HepG2 (cell line): Measurements from ENCODE around the gene SPINDOC. TPM values are rescaled to one million over a fixed set of nuclear protein-coding genes. Genes with fewer than 3 reads are reported as not detected.

Experiments used
- ATAC-seq: fragments of 200-7000 bp; cut with Tn5 transposase; 3 replicates; pipeline ENCODE4 v1.9.1; 2020; ENCODE audit warnings: mild to moderate bottlenecking, moderate library complexity
- BruUV-seq: library from RNA; stranded (reverse); fragments of 400-500 nt; replicated peaks from 2 replicates; lab custom pipeline; 2021; lab: Mats Ljungman, UMichigan
- CTCF ChIA-PET: fragments of 300-600 bp; formaldehyde crosslinking; extraction: SDS; loops from one replicate; lab custom pipeline; 2021; ENCODE audit warnings: low total read pairs, inconsistent platforms, low intra/inter-chr PET ratio; lab: Yijun Ruan, JAX
- POLR2A ChIA-PET: fragments of 350-600 bp; sonication (Branson Sonifier 250); formaldehyde crosslinking; loops from one replicate; lab custom pipeline; 2020; ENCODE audit warnings: antibody characterized with exemption, inconsistent platforms; lab: Yijun Ruan, JAX
- DNase-seq: peaks from one replicate; pipeline ENCODE4 v3.0.0-alpha.2; 2015; ENCODE audit warnings: low spot score
- FAIRE-seq: peaks from 3 replicates; lab custom pipeline; 2011; peaks lifted over from hg19 to GRCh38; lab: Jason Lieb, UNC
- H2AFZ ChIP-seq: one replicate; pipeline ENCODE4 v1.6.1; 2011; ENCODE audit warnings: low read length, inconsistent platforms
- H3K27ac ChIP-seq: fragments of 300-600 bp; 3 replicates; pipeline ENCODE4 v1.8.0; 2011; ENCODE audit warnings: mixed run types, mild to moderate bottlenecking, mixed read lengths, low read length, inconsistent platforms; ENCODE audit not compliant: insufficient read depth; ENCODE audit errors: extremely low read length
- H3K27me3 ChIP-seq, 2 experiments: fragments of 200-600 bp in 1 of 2; 2 replicates in 1 of 2; 3 replicates in 1 of 2; pipeline versions ENCODE4 v1.6.0 to v1.8.0; 2011; ENCODE audit warnings: low read length in 2 of 2, mild to moderate bottlenecking in 2 of 2, moderate library complexity in 2 of 2, inconsistent platforms in 1 of 2; ENCODE audit not compliant: insufficient read depth in 2 of 2, control insufficient read depth in 1 of 2
- H3K36me3 ChIP-seq, 2 experiments: fragments of 200-600 bp in 1 of 2; replicated peaks in 1 of 2; 2 replicates in 1 of 2; 3 replicates in 1 of 2; pipeline versions ENCODE4 v1.5.1 to v1.8.0; 2011; ENCODE audit warnings: low read length in 2 of 2, inconsistent platforms in 1 of 2; ENCODE audit not compliant: insufficient read depth in 2 of 2, control insufficient read depth in 1 of 2
- H3K4me1 ChIP-seq: 2 replicates; pipeline ENCODE4 v1.5.1; 2012; ENCODE audit warnings: low read length, inconsistent platforms; ENCODE audit not compliant: insufficient read depth
- H3K4me2 ChIP-seq: 2 replicates; pipeline ENCODE4 v1.6.0; 2011; ENCODE audit warnings: low read depth, low read length, inconsistent platforms
- H3K4me3 ChIP-seq, 3 experiments: fragments of 200-600 bp in 1 of 3; sonication (generic), shearing (Covaris generic) in 1 of 3; replicated peaks in 1 of 3; 2 replicates each; pipeline ENCODE4 v1.5.1; 2011 to 2016; ENCODE audit warnings: low read length in 3 of 3, inconsistent platforms in 2 of 3, low read depth in 2 of 3, mild to moderate bottlenecking in 2 of 3, control low read depth in 1 of 3, mixed read lengths in 1 of 3; ENCODE audit not compliant: insufficient read depth in 1 of 3
- H3K79me2 ChIP-seq: one replicate; pipeline ENCODE4 v1.6.1; 2011; ENCODE audit warnings: low read length, inconsistent platforms; ENCODE audit not compliant: insufficient read depth
- H3K9ac ChIP-seq: 2 replicates; pipeline ENCODE4 v1.6.0; 2011; ENCODE audit warnings: mild to moderate bottlenecking, low read depth, low read length, inconsistent platforms; ENCODE audit not compliant: insufficient read depth
- H3K9me3 ChIP-seq: 2 replicates; pipeline ENCODE4 v1.5.1; 2012; ENCODE audit warnings: mild to moderate bottlenecking, low read length
- H4K20me1 ChIP-seq: 2 replicates; pipeline ENCODE4 v1.6.0; 2011; ENCODE audit warnings: inconsistent platforms, mild to moderate bottlenecking, low read length, moderate library complexity; ENCODE audit not compliant: insufficient read depth
- DNMT1 ChIP-seq: sonication (generic); formaldehyde crosslinking; IDR thresholded peaks from 2 replicates; pipeline ENCODE4 v1.5.1; 2020; ENCODE audit warnings: mild to moderate bottlenecking, missing genetic modification reagents
- NR2F1 ChIP-seq, 2 experiments: fragments of 450-650 bp in 1 of 2; formaldehyde crosslinking in 1 of 2; IDR thresholded peaks; 2 replicates each; pipeline versions ENCODE4 v1.5.0 to v1.6.1; 2016 to 2020; ENCODE audit warnings: mild to moderate bottlenecking in 1 of 2, missing compliant biosample characterization in 1 of 2, missing genetic modification reagents in 1 of 2, moderate library complexity in 1 of 2
- SNAPC2 ChIP-seq: sonication (generic); formaldehyde crosslinking; IDR thresholded peaks from 2 replicates; pipeline ENCODE4 v1.8.1; 2022; ENCODE audit warnings: mild to moderate bottlenecking, missing genetic modification reagents
- SP4 ChIP-seq: sonication (generic); formaldehyde crosslinking; IDR thresholded peaks from 2 replicates; pipeline ENCODE4 v1.8.1; 2023; ENCODE audit warnings: mild to moderate bottlenecking, missing genetic modification reagents
- ZBTB38 ChIP-seq: sonication (generic); formaldehyde crosslinking; IDR thresholded peaks from 2 replicates; pipeline ENCODE4 v1.5.1; 2020; ENCODE audit warnings: mild to moderate bottlenecking, missing genetic modification reagents
- ZNF367 ChIP-seq: sonication (generic); formaldehyde crosslinking; IDR thresholded peaks from 2 replicates; pipeline ENCODE4 v1.4.0; 2020; ENCODE audit warnings: missing genetic modification reagents, borderline replicate concordance
- ZSCAN9 ChIP-seq: IDR thresholded peaks from 2 replicates; pipeline ENCODE4 v1.6.1; 2016; ENCODE audit warnings: borderline replicate concordance
- WGBS: methylation state at CpG from one replicate; pipeline ENCODE4 v1.1.6; 2017; ENCODE audit warnings: low lambda C conversion rate; 5-methylcytosine and 5-hydroxymethylcytosine counted together
- in situ Hi-C: cut with HindIII; loops from 2 replicates; pipeline ENCODE4 v1.10.0; 2017; ENCODE audit warnings: low pct_unique_long_range_greater_than_20kb; ENCODE audit not compliant: extremely low pct_ligation_motif_present
- intact Hi-C: fragments of 100-400 bp; cut with micrococcal nuclease; formaldehyde crosslinking; loops from one replicate; pipeline ENCODE4 v1.10.0; 2022; ENCODE audit not compliant: unreplicated experiment
- polyA plus RNA-seq, 8 experiments: library from polyadenylated mRNA; depleted of rRNA in 3 of 8; stranded (reverse) in 7 of 8; unstranded in 1 of 8; fragments of >200 nt; fragmentation: Illumina TruSeq in 4 of 8; extraction: Trizol in 4 of 8; gene quantifications; 2 replicates each; pipeline versions ENCODE4 v1.2.1 to v1.2.3, GENCODE V29; 2011 to 2016; ENCODE audit warnings: low read depth in 4 of 8, missing spikeins in 1 of 8, mixed read lengths in 1 of 8; ENCODE audit not compliant: insufficient read depth in 1 of 8
- total RNA-seq, 5 experiments: library from RNA; depleted of rRNA; stranded (reverse); fragments of >200 nt; fragmentation: Illumina TruSeq; extraction: Trizol; gene quantifications; 2 replicates each; pipeline ENCODE4 v1.2.3, GENCODE V29; 2016; ENCODE audit warnings: low read depth in 1 of 5
- TF ChIP-seq, protein P1 (sequence below): sonication (generic); formaldehyde crosslinking; IDR thresholded peaks from 2 replicates; pipeline ENCODE4 v1.8.0; 2022; ENCODE audit warnings: mild to moderate bottlenecking, missing genetic modification reagents
- TF ChIP-seq, protein P2 (sequence below): sonication (generic); formaldehyde crosslinking; IDR thresholded peaks from 2 replicates; pipeline ENCODE4 v1.4.0; 2020; ENCODE audit warnings: missing genetic modification reagents
- TF ChIP-seq, protein P3 (sequence below): sonication (generic); formaldehyde crosslinking; IDR thresholded peaks from 2 replicates; pipeline ENCODE4 v1.4.0; 2020; ENCODE audit warnings: missing genetic modification reagents, borderline replicate concordance
- TF ChIP-seq, protein P4 (sequence below): sonication (generic); formaldehyde crosslinking; IDR thresholded peaks from 2 replicates; pipeline ENCODE4 v1.5.1; 2020; ENCODE audit warnings: mild to moderate bottlenecking, missing genetic modification reagents
- TF ChIP-seq, protein P5 (sequence below): sonication (generic); formaldehyde crosslinking; IDR thresholded peaks from 2 replicates; pipeline ENCODE4 v1.5.0; 2020; ENCODE audit warnings: mild to moderate bottlenecking, missing genetic modification reagents, moderate library complexity

SPINDOC gene
- total and polyA plus RNA-seq, 2 of the 13 experiments (the other 11 are each of a cell fraction or from before 2014, with no cell fraction given) = 21.4 to 29.9 TPM

DNA sequence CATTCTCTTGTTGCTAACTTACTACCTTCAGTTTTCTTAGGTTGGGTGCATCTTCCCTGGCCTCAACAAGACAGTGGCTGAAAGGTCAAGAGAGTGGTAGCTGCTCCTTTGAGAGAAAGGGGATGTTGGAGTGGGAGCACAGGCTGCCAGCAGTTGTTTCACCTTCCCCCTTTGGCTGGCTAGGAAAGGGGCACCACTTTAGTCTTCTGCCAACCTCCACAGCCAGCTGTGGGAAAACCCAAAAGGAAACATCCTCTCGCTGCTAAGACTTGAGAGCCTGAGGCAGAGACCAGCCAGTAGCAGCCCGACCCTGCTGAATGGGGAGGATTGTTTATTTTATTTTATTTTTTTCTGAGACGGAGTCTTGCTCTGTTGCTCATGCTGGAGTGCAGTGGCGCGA lies 60.1 kb downstream of the SPINDOC start (continued):
- TF ChIP-seq SNAPC2 (no peak), ZSCAN9 (CRISPR knock-in tag) (no peak)
- TF ChIP-seq, protein P1, sequence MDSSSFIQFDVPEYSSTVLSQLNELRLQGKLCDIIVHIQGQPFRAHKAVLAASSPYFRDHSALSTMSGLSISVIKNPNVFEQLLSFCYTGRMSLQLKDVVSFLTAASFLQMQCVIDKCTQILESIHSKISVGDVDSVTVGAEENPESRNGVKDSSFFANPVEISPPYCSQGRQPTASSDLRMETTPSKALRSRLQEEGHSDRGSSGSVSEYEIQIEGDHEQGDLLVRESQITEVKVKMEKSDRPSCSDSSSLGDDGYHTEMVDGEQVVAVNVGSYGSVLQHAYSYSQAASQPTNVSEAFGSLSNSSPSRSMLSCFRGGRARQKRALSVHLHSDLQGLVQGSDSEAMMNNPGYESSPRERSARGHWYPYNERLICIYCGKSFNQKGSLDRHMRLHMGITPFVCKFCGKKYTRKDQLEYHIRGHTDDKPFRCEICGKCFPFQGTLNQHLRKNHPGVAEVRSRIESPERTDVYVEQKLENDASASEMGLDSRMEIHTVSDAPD (CRISPR knock-in tag) = no peak

DNA sequence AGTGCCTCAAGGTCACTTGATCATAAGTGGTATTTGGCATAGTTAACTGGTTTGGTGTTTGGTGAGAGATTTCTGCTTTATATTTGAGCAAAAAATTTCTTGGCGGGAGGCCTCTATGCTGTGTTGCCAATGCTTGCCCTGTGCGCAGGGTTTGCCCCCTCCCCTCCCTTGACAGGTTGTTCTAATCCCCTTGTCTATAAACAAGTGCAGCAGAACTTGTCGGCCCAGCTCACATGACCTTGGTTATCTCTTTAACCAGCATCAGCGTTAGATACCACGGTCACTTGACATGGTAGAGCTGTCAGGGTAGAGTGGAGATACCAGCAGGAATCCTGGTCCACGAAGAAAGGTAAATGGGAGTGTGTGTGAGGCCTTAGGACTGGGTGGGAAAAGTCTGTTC lies 61.3 kb downstream of the SPINDOC start:
- ChIA-PET POLR2A (no interaction called here), CTCF (no interaction called here)
- WGBS = 91% methylated on average over 6 of the region's 6 CpGs
- ATAC-seq (no peak), DNase-seq (no peak), FAIRE-seq (no peak)
- intact Hi-C loops = no loop called here
- BruUV-seq = no TSS peak
- Histone ChIP-seq H3K27me3 (no peaks in the 10 kb centered on the region), H3K4me1 (peaks cover 26% of the 10 kb centered on the region), H4K20me1 (no peaks in the 10 kb centered on the region), H3K9me3 (no peaks in the 10 kb centered on the region), H3K27ac (no peak overlapping the region), H2AFZ (no peak overlapping the region), H3K4me2 (no peak overlapping the region), H3K4me3 (no peak overlapping the region), H3K9ac (no peak overlapping the region), H3K36me3 (peaks cover 0 to 18% of the 10 kb centered on the region in 2 experiments; a peak in 4 of 5 replicates), H3K79me2 (peaks cover 45% of the 10 kb centered on the region)
- in situ Hi-C loops = no loop called here
- TF ChIP-seq SP4 (no peak), ZNF367 (no peak), DNMT1 (CRISPR knock-in tag) (no peak), NR2F1 (CRISPR knock-in tag; IDR thresholded peaks at IDR 0.05) (no peak), ZBTB38 (CRISPR knock-in tag) (no peak)
- TF ChIP-seq, protein P2, sequence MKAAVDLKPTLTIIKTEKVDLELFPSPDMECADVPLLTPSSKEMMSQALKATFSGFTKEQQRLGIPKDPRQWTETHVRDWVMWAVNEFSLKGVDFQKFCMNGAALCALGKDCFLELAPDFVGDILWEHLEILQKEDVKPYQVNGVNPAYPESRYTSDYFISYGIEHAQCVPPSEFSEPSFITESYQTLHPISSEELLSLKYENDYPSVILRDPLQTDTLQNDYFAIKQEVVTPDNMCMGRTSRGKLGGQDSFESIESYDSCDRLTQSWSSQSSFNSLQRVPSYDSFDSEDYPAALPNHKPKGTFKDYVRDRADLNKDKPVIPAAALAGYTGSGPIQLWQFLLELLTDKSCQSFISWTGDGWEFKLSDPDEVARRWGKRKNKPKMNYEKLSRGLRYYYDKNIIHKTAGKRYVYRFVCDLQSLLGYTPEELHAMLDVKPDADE (CRISPR knock-in tag) = no peak
- TF ChIP-seq, protein P3, sequence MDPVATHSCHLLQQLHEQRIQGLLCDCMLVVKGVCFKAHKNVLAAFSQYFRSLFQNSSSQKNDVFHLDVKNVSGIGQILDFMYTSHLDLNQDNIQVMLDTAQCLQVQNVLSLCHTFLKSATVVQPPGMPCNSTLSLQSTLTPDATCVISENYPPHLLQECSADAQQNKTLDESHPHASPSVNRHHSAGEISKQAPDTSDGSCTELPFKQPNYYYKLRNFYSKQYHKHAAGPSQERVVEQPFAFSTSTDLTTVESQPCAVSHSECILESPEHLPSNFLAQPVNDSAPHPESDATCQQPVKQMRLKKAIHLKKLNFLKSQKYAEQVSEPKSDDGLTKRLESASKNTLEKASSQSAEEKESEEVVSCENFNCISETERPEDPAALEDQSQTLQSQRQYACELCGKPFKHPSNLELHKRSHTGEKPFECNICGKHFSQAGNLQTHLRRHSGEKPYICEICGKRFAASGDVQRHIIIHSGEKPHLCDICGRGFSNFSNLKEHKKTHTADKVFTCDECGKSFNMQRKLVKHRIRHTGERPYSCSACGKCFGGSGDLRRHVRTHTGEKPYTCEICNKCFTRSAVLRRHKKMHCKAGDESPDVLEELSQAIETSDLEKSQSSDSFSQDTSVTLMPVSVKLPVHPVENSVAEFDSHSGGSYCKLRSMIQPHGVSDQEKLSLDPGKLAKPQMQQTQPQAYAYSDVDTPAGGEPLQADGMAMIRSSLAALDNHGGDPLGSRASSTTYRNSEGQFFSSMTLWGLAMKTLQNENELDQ (CRISPR knock-in tag) = no peak
- TF ChIP-seq, protein P4, sequence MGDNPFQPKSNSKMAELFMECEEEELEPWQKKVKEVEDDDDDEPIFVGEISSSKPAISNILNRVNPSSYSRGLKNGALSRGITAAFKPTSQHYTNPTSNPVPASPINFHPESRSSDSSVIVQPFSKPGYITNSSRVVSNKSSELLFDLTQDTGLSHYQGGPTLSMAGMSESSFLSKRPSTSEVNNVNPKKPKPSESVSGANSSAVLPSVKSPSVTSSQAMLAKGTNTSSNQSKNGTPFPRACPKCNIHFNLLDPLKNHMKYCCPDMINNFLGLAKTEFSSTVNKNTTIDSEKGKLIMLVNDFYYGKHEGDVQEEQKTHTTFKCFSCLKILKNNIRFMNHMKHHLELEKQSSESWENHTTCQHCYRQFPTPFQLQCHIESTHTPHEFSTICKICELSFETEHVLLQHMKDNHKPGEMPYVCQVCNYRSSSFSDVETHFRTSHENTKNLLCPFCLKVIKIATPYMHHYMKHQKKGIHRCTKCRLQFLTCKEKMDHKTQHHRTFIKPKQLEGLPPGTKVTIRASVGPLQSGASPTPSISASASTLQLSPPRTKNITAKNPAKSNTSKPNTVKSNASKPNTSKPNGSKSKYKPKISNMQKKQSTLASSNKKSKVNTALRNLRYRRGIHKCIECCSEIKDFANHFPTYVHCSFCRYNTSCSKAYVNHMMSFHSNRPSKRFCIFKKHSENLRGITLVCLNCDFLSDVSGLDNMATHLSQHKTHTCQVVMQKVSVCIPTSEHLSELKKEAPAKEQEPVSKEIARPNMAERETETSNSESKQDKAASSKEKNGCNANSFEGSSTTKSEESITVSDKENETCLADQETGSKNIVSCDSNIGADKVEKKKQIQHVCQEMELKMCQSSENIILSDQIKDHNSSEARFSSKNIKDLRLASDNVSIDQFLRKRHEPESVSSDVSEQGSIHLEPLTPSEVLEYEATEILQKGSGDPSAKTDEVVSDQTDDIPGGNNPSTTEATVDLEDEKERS (CRISPR knock-in tag) = no peak
- TF ChIP-seq, protein P5, sequence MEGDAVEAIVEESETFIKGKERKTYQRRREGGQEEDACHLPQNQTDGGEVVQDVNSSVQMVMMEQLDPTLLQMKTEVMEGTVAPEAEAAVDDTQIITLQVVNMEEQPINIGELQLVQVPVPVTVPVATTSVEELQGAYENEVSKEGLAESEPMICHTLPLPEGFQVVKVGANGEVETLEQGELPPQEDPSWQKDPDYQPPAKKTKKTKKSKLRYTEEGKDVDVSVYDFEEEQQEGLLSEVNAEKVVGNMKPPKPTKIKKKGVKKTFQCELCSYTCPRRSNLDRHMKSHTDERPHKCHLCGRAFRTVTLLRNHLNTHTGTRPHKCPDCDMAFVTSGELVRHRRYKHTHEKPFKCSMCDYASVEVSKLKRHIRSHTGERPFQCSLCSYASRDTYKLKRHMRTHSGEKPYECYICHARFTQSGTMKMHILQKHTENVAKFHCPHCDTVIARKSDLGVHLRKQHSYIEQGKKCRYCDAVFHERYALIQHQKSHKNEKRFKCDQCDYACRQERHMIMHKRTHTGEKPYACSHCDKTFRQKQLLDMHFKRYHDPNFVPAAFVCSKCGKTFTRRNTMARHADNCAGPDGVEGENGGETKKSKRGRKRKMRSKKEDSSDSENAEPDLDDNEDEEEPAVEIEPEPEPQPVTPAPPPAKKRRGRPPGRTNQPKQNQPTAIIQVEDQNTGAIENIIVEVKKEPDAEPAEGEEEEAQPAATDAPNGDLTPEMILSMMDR (CRISPR knock-in tag) = no peak
